Activated naive CD4-positive, alpha-beta T cell treated with anti-CD3 and anti-CD28 coated beads, Interleukin-2, amount 10 ng/mL, durations not matched to agents 7 days and 5 days (primary cell): ENCODE data around the gene YIPF3.
"Not testable (repeated sequence)": the region's sequence is repeated elsewhere in the genome, so short reads cannot be mapped to it uniquely, and the experiment has no call there.

Experiments used
- CTCF ChIA-PET: fragments of 350-600 bp; sonication (Branson Sonifier 250); formaldehyde crosslinking; loops from one replicate; lab custom pipeline; 2021; ENCODE audit warnings: antibody characterized with exemption; lab: Charles Lee
- DNase-seq: peaks from one replicate; pipeline ENCODE4 v3.0.0-alpha.2; 2020
- H3K27ac Mint-ChIP-seq: one replicate; pipeline ENCODE4 v1.8.0; 2021; ENCODE audit warnings: mild to moderate bottlenecking, moderate library complexity, mixed read lengths
- H3K27me3 Mint-ChIP-seq: one replicate; pipeline ENCODE4 v1.8.0; 2021; ENCODE audit warnings: mild to moderate bottlenecking, mixed read lengths
- H3K36me3 Mint-ChIP-seq: one replicate; pipeline ENCODE4 v1.8.0; 2021; ENCODE audit warnings: mixed read lengths
- H3K4me1 Mint-ChIP-seq: one replicate; pipeline ENCODE4 v1.8.0; 2021; ENCODE audit warnings: mixed read lengths
- H3K4me3 Mint-ChIP-seq: one replicate; pipeline ENCODE4 v1.8.0; 2021; ENCODE audit warnings: mild to moderate bottlenecking, moderate library complexity, mixed read lengths
- H3K9me3 Mint-ChIP-seq: one replicate; pipeline ENCODE4 v1.8.0; 2021; ENCODE audit warnings: mixed read lengths

The YIPF3 gene

GRCh38 chr6:43472515-43472914, 44.2 kb downstream of the YIPF3 start:
- DNase-seq, result no peak
- no peak overlapping the region for H3K27ac Mint-ChIP-seq
- CTCF ChIA-PET, result no interaction called here
- H3K4me1 Mint-ChIP-seq, result peaks cover 11% of the 10 kb centered on the region
- no peaks in the 10 kb centered on the region for H3K36me3 Mint-ChIP-seq
- H3K27me3 Mint-ChIP-seq, result peaks cover 35% of the 10 kb centered on the region
- no peak overlapping the region for H3K4me3 Mint-ChIP-seq
- no peaks in the 10 kb centered on the region for H3K9me3 Mint-ChIP-seq

GRCh38 chr6:43471399-43471798, 45.3 kb downstream of the YIPF3 start:
- H3K9me3 Mint-ChIP-seq, result no peaks in the 10 kb centered on the region
- CTCF ChIA-PET, result interaction anchor here (1.0 kb wide), 1 partner anchor 36 kb away, joined by 3 read pairs; no protein-coding TSS in a partner anchor
- no peaks in the 10 kb centered on the region for H3K36me3 Mint-ChIP-seq
- DNase-seq, result no peak
- no peak overlapping the region for H3K4me3 Mint-ChIP-seq
- H3K4me1 Mint-ChIP-seq, result no peaks in the 10 kb centered on the region
- peaks cover 40% of the 10 kb centered on the region for H3K27me3 Mint-ChIP-seq
- H3K27ac Mint-ChIP-seq, result no peak overlapping the region

- Mint-ChIP-seq H3K4me3 (no peak overlapping the region), H3K9me3 (no peaks in the 10 kb centered on the region), H3K27ac (no peak overlapping the region), H3K27me3 (peaks cover 40% of the 10 kb centered on the region), H3K36me3 (no peaks in the 10 kb centered on the region), H3K4me1 (no peaks in the 10 kb centered on the region)
- CTCF ChIA-PET, result no interaction called here
- DNase-seq, result no peak
These were observed 46.8 kb downstream of the YIPF3 start for GRCh38 chr6:43469947-43470346.

GRCh38 chr6:43468748-43469681, 47.7 kb downstream of the YIPF3 start:
- Mint-ChIP-seq H3K4me1 (no peaks in the 10 kb centered on the region), H3K9me3 (no peaks in the 10 kb centered on the region), H3K27ac (no peak overlapping the region), H3K27me3 (peaks cover 47% of the 10 kb centered on the region), H3K4me3 (no peak overlapping the region), H3K36me3 (no peaks in the 10 kb centered on the region)
- DNase-seq, result no peak
- CTCF ChIA-PET, result no interaction called here

GRCh38 chr6:43468240-43468639, 48.5 kb downstream of the YIPF3 start:
- no peaks in the 10 kb centered on the region for H3K9me3 Mint-ChIP-seq
- H3K27ac Mint-ChIP-seq, result no peak overlapping the region
- H3K4me1 Mint-ChIP-seq, result no peaks in the 10 kb centered on the region
- H3K36me3 Mint-ChIP-seq, result no peaks in the 10 kb centered on the region
- no peak for DNase-seq
- CTCF ChIA-PET, result no interaction called here
- no peak overlapping the region for H3K4me3 Mint-ChIP-seq
- peaks cover 54% of the 10 kb centered on the region for H3K27me3 Mint-ChIP-seq

GRCh38 chr6:43467752-43468151, 49.0 kb downstream of the YIPF3 start:
- CTCF ChIA-PET, result no interaction called here
- Mint-ChIP-seq H3K4me3 (no peak overlapping the region), H3K36me3 (no peaks in the 10 kb centered on the region), H3K27me3 (peaks cover 59% of the 10 kb centered on the region), H3K4me1 (no peaks in the 10 kb centered on the region), H3K9me3 (no peaks in the 10 kb centered on the region), H3K27ac (no peak overlapping the region)
- DNase-seq, result no peak

- H3K9me3 Mint-ChIP-seq, CTCF ChIA-PET, H3K27ac Mint-ChIP-seq, H3K36me3 Mint-ChIP-seq, H3K4me1 Mint-ChIP-seq, H3K4me3 Mint-ChIP-seq, DNase-seq: not testable (repeated sequence)
- H3K27me3 Mint-ChIP-seq, result peaks cover 64% of the 10 kb centered on the region
These were observed 49.5 kb downstream of the YIPF3 start for GRCh38 chr6:43467265-43467664.

GRCh38 chr6:43465948-43466347, 50.8 kb downstream of the YIPF3 start:
- Mint-ChIP-seq H3K4me1 (no peaks in the 10 kb centered on the region), H3K4me3 (no peak overlapping the region), H3K27me3 (peaks cover 60% of the 10 kb centered on the region), H3K36me3 (no peaks in the 10 kb centered on the region), H3K27ac (no peak overlapping the region), H3K9me3 (no peaks in the 10 kb centered on the region)
- CTCF ChIA-PET, result interaction anchor here (0.5 to 0.6 kb wide), 2 partner anchors 38 to 39 kb away, joined by 3 read pairs; partner anchors contain the start of gene ABCC10
- DNase-seq, result no peak

- no peak for DNase-seq
- H3K9me3 Mint-ChIP-seq, result no peaks in the 10 kb centered on the region
- H3K4me3 Mint-ChIP-seq, result no peak overlapping the region
- H3K27me3 Mint-ChIP-seq, result peaks cover 60% of the 10 kb centered on the region
- CTCF ChIA-PET, result no interaction called here
- H3K4me1 Mint-ChIP-seq, result no peaks in the 10 kb centered on the region
- no peak overlapping the region for H3K27ac Mint-ChIP-seq
- no peaks in the 10 kb centered on the region for H3K36me3 Mint-ChIP-seq
These were observed 52.4 kb downstream of the YIPF3 start for GRCh38 chr6:43464337-43464736.

GRCh38 chr6:43461936-43462335, 54.8 kb downstream of the YIPF3 start:
- no peak overlapping the region for H3K27ac Mint-ChIP-seq
- DNase-seq, result no peak
- peaks cover 51% of the 10 kb centered on the region for H3K27me3 Mint-ChIP-seq
- H3K4me1 Mint-ChIP-seq, result peaks cover under 1% of the 10 kb centered on the region
- CTCF ChIA-PET, result no interaction called here
- no peak overlapping the region for H3K4me3 Mint-ChIP-seq
- H3K9me3 Mint-ChIP-seq, result no peaks in the 10 kb centered on the region
- no peaks in the 10 kb centered on the region for H3K36me3 Mint-ChIP-seq
